Lower leg skin (tissue), 3 donors: ENCODE data around the gene CCDC74B.
"Not testable (repeated sequence)": the region's sequence is repeated elsewhere in the genome, so short reads cannot be mapped to it uniquely, and the experiment has no call there.

Source experiments
- POLR2A ChIP-seq, 2 donors: fragments of 450-650 bp; IDR thresholded peaks; one replicate each; pipeline ENCODE4 v1.6.1; 2016 to 2017; ENCODE audit warnings: antibody characterized with exemption in 2 of 2, mild to moderate bottlenecking in 1 of 2, moderate library complexity in 1 of 2
- TF ChIP-seq, protein P1 (sequence below), 3 donors: fragments of 450-650 bp; IDR thresholded peaks; one replicate each; pipeline ENCODE4 v1.5.1; 2016; ENCODE audit warnings: antibody characterized with exemption in 3 of 3, mild to moderate bottlenecking in 3 of 3, moderate library complexity in 2 of 3

DNA sequence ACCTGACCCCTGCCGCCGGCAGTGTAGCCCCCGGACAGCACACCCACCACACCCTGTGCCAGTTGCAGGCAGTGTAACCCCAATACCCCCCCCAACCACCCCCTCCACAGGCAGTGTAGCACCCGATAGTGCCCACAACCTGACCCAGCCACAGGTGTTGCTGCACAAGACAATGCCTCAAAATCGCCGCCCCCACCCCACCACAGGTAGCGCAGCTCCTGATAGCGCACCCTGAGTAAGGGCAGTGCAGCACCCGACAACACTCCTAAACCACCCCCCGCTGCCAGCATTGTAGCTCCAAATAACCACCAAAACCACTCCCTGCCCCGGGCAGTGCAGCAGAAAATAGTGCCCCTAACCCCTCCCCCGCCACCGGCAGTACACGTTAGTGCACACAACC, 16.4 kb downstream of the CCDC74B start:
- TF ChIP-seq, protein P1, sequence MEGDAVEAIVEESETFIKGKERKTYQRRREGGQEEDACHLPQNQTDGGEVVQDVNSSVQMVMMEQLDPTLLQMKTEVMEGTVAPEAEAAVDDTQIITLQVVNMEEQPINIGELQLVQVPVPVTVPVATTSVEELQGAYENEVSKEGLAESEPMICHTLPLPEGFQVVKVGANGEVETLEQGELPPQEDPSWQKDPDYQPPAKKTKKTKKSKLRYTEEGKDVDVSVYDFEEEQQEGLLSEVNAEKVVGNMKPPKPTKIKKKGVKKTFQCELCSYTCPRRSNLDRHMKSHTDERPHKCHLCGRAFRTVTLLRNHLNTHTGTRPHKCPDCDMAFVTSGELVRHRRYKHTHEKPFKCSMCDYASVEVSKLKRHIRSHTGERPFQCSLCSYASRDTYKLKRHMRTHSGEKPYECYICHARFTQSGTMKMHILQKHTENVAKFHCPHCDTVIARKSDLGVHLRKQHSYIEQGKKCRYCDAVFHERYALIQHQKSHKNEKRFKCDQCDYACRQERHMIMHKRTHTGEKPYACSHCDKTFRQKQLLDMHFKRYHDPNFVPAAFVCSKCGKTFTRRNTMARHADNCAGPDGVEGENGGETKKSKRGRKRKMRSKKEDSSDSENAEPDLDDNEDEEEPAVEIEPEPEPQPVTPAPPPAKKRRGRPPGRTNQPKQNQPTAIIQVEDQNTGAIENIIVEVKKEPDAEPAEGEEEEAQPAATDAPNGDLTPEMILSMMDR (IDR thresholded peaks at IDR 0.05): not testable (repeated sequence)
- TF ChIP-seq POLR2A (IDR thresholded peaks at IDR 0.05): not testable (repeated sequence)
